ENCODE data around the gene COL25A1.

GRCh38 chr4:108963910-108964309 lies 338.5 kb downstream of the COL25A1 start:
- TF ChIP-seq POLR2A (IDR thresholded peaks at IDR 0.05) (no peak), CTCF (IDR thresholded peaks at IDR 0.05) (no peak)

Data from heart left ventricle (tissue), 13 donors.